Muscle layer of duodenum (tissue), 2 donors: ENCODE measurements around the gene SLC7A7.
"Not testable (repeated sequence)": the region's sequence is repeated elsewhere in the genome, so short reads cannot be mapped to it uniquely, and the experiment has no call there.

Experiments
- H3K27ac ChIP-seq: one replicate; pipeline ENCODE4 v1.7.0; 2013; ENCODE audit warnings: mild to moderate bottlenecking, low read length
- H3K27me3 ChIP-seq: one replicate; pipeline ENCODE4 v1.7.0; 2013; ENCODE audit warnings: low read depth, mild to moderate bottlenecking, control low read depth, low read length
- H3K36me3 ChIP-seq, 2 donors: one replicate each; pipeline ENCODE4 v1.7.0; 2013; ENCODE audit warnings: low read length in 2 of 2, control low read depth in 1 of 2, mild to moderate bottlenecking in 1 of 2; ENCODE audit not compliant: insufficient read depth in 2 of 2, control insufficient read depth in 1 of 2
- H3K4me1 ChIP-seq, 2 donors: one replicate each; pipeline ENCODE4 v1.7.0; 2013; ENCODE audit warnings: low read length in 2 of 2, mild to moderate bottlenecking in 2 of 2, control low read depth in 1 of 2, moderate library complexity in 1 of 2; ENCODE audit not compliant: insufficient read depth in 2 of 2, control insufficient read depth in 1 of 2
- H3K4me3 ChIP-seq, 2 donors: one replicate each; pipeline ENCODE4 v1.7.0; 2013; ENCODE audit warnings: low read length in 2 of 2, low read depth in 1 of 2, mild to moderate bottlenecking in 1 of 2
- H3K9me3 ChIP-seq, 2 donors: one replicate each; pipeline ENCODE4 v1.7.0; 2013; ENCODE audit warnings: low read length in 2 of 2, control low read depth in 1 of 2, mild to moderate bottlenecking in 1 of 2; ENCODE audit not compliant: control insufficient read depth in 1 of 2
- donor health status: healthy.

The SLC7A7 gene

GRCh38 chr14:22737052-22737451 is 78.2 kb downstream of the SLC7A7 start:
- Histone ChIP-seq H3K4me3 (no peak overlapping the region), H3K4me1 (no peaks in the 10 kb centered on the region), H3K27me3 (no peaks in the 10 kb centered on the region)

GRCh38 chr14:22736384-22736783 is 78.9 kb downstream of the SLC7A7 start:
- H3K27ac ChIP-seq, H3K9me3 ChIP-seq, H3K27me3 ChIP-seq, H3K4me3 ChIP-seq, H3K4me1 ChIP-seq, H3K36me3 ChIP-seq: not testable (repeated sequence)

More at GRCh38 chr14:22737052-22737451, 78.2 kb downstream of the SLC7A7 start:
- H3K27ac ChIP-seq = no peak overlapping the region
- H3K9me3 ChIP-seq = no peaks in the 10 kb centered on the region
- no peaks in the 10 kb centered on the region for H3K36me3 ChIP-seq

GRCh38 chr14:22735096-22735495 is 80.1 kb downstream of the SLC7A7 start:
- Histone ChIP-seq H3K36me3 (no peaks in the 10 kb centered on the region), H3K4me3 (no peak overlapping the region), H3K27me3 (no peaks in the 10 kb centered on the region), H3K27ac (no peak overlapping the region), H3K4me1 (no peaks in the 10 kb centered on the region), H3K9me3 (no peaks in the 10 kb centered on the region)

GRCh38 chr14:22733829-22734228 is 81.4 kb downstream of the SLC7A7 start:
- no peak overlapping the region for H3K4me3 ChIP-seq
- H3K36me3 ChIP-seq = no peaks in the 10 kb centered on the region
- no peaks in the 10 kb centered on the region for H3K9me3 ChIP-seq
- no peaks in the 10 kb centered on the region for H3K4me1 ChIP-seq
- no peak overlapping the region for H3K27ac ChIP-seq
- H3K27me3 ChIP-seq = no peaks in the 10 kb centered on the region

- H3K4me3 ChIP-seq, H3K27ac ChIP-seq, H3K4me1 ChIP-seq, H3K9me3 ChIP-seq, H3K36me3 ChIP-seq, H3K27me3 ChIP-seq: not testable (repeated sequence)
These were observed 83.2 kb downstream of the SLC7A7 start for GRCh38 chr14:22732062-22732461.

GRCh38 chr14:22726012-22726411 is 89.2 kb downstream of the SLC7A7 start:
- no peaks in the 10 kb centered on the region for H3K36me3 ChIP-seq
- H3K4me3 ChIP-seq = no peak overlapping the region
- H3K27ac ChIP-seq = no peak overlapping the region
- no peaks in the 10 kb centered on the region for H3K4me1 ChIP-seq
- no peaks in the 10 kb centered on the region for H3K27me3 ChIP-seq
- peaks cover 0 to 2% of the 10 kb centered on the region in 2 donors for H3K9me3 ChIP-seq

GRCh38 chr14:22725374-22725773 is 89.9 kb downstream of the SLC7A7 start:
- H3K27me3 ChIP-seq, H3K4me1 ChIP-seq, H3K9me3 ChIP-seq, H3K4me3 ChIP-seq, H3K36me3 ChIP-seq, H3K27ac ChIP-seq: not testable (repeated sequence)

- not testable (repeated sequence) for H3K9me3 ChIP-seq, H3K27ac ChIP-seq, H3K4me3 ChIP-seq, H3K27me3 ChIP-seq, H3K4me1 ChIP-seq, H3K36me3 ChIP-seq
These were observed 90.4 kb downstream of the SLC7A7 start for GRCh38 chr14:22724847-22725246.

GRCh38 chr14:22723815-22724214 is 91.4 kb downstream of the SLC7A7 start:
- Histone ChIP-seq H3K36me3 (no peaks in the 10 kb centered on the region), H3K27ac (no peak overlapping the region), H3K4me3 (no peak overlapping the region), H3K27me3 (no peaks in the 10 kb centered on the region), H3K4me1 (no peaks in the 10 kb centered on the region), H3K9me3 (peaks cover 0 to 2% of the 10 kb centered on the region in 2 donors)
